NCI-H345 treated with DMSO at 0.1 percent for 48 hours (cell line): ENCODE data around the gene SLC22A13.
"Not testable (repeated sequence)": the region's sequence is repeated elsewhere in the genome, so short reads cannot be mapped to it uniquely, and the experiment has no call there.

Experiments
- DNase-seq: peaks from one replicate; lab custom pipeline; 2025; ENCODE audit not compliant: unreplicated experiment; lab: John Stamatoyannopoulos, UW

SLC22A13 gene

DNA sequence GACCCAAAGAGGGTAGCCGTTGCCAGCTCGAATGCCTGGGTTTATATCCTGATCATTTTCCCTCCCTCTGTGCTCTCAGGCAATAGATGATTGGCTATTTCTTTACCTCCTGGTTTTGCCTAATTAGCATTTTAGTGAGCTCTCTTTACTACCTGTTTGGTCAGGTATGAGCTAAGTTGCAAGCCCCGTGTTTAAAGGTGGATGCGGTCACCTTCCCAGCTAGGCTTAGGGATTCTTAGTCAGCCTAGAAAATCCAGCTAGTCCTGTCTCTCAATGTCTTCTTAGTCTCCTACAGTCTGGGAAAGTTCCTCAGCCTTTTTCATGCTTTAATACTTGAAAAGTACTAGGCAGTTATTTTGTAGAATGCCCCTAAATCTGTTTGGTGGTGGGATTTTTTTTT lies 31.4 kb downstream of the SLC22A13 start:
- DNase-seq: not testable (repeated sequence)

- DNase-seq: no peak
These were observed 31.9 kb downstream of the SLC22A13 start for GRCh38 chr3:38297537-38297936.

DNA sequence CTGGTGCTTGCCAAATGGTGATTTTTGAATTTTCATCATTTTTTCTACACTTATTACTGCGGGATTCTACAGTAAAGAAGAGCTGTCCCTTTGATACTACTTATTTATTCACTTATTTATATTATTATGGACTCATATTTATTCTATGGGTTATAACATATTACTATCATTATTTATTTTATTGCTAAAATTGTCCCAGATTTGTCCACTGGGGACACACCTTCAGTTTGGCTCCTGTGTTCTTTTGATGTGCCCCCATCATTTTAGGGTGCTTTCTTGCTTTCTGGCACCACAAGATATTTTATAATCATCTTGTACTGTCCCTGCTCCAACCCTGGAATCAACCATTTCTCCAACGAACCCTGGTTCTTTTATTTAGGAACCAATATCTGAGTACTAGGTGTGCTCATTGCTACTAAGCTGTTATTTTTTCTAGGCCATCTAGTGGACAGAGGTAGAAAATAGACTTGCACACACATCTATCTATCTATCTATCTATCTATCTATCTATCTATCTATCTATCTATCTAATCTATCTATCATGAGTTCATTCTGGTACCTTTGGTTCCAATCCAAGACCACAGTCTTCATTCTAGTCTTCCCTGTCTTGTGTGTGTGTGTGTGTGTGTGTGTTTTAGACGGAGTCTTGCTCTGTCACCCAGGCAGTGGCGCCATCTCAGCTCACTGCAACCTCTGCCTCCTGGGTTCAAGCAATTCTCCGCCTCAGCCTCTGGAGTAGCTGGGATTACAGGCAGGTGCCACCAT lies 32.5 kb downstream of the SLC22A13 start:
- no peak for DNase-seq

DNA sequence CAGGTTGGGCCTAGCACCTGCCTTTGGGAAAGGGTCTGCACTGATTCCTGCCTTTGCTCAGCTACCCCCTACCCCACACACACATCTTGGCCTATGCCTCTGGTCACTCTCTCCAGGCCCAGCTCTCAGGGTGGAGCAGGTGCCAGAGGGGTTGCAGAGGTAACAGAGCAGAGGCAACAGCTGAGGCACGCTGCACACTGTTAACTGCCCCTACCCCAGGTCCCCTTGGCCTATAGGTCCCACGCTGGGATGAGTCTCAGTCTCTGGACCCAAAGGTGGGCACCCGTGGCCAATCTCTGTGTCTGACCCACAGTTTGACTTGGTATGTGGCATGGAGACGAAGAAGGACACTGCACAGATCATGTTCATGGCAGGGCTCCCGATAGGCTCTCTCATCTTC lies 41.3 kb downstream of the SLC22A13 start:
- DNase-seq: no peak

GRCh38 chr3:38307599-38307998 lies 42.0 kb downstream of the SLC22A13 start:
- DNase-seq: no peak

DNA sequence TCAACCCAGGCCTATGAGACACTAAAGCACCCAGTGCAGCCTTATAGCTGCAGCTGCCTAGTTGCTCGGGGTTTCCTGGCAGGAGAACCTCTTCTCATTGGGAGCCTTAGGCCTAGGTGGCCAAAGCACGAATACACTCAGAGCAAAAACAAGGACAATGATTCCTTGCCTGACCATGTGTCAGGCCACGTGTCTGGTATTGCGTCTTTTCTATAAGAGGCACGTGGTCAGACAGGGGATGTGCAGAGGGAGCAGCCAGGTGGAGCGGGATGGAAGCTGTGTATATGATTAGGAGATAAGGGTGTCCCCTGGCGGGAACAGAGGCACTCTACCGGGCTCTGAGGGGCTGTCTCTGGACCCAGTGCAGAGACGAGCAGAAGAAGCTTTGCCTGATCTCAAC lies 42.8 kb downstream of the SLC22A13 start:
- DNase-seq: no peak

DNA sequence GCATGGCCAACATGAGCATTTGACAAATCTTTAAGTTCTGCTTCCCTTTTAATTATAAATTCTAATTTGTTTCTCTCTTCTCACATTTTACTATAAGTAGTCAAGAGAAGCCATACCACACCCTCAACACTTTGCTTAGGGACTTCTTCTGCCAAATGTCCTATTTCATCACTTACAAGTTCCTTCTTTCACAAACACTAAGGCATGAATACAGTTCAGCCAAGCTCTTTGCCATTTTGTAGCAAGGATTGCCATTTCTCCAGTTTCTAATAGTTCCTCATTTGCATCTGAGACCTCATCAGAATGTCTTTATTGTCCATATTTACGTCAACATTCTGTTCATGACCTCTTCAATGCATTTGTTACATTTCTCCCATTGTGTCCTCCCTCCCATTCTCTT lies 45.9 kb downstream of the SLC22A13 start:
- no peak for DNase-seq

DNA sequence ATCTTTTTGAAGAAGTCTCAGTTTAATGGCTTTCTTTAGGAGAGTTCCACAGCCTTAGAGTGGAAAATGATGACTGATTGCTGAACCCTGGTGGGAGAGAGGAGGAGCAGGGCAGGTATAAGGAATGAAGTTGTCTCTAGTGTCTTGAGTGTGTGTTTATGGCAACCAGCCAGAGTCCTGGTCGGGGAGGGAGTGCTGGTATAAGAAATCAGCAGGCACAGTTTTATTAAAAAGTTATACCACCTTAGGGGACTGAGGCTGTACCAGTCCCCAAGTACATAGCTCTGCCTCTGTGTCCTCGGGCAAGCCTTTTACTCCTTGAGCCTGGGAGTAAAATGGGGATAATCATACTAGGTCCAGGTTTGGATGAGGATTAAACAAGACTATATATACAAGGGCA lies 46.3 kb downstream of the SLC22A13 start:
- no peak for DNase-seq

GRCh38 chr3:38312356-38312755 lies 46.7 kb downstream of the SLC22A13 start:
- DNase-seq: no peak

DNA sequence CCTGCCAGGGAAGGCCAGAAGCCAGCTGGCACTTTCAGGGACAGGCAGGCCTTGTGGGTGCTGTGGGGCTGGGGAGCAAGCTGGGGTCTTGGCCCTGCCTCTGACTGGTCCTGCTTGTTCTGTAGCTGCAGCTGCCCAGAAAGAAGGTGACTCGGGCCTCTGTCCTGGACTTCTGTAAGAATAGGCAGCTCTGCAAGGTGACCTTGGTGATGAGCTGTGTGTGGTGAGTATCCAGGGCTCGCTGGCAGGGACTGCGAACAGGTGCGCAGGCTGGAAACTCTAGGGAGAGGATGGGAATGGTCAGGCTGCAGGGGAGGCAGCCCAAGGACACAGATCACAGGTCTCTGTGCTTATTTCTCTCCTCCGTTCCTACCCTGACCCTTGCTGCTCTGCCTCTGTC lies 47.7 kb downstream of the SLC22A13 start:
- no peak for DNase-seq

GRCh38 chr3:38313695-38314094 lies 48.1 kb downstream of the SLC22A13 start:
- DNase-seq: no peak

- DNase-seq: no peak
These were observed 48.6 kb downstream of the SLC22A13 start for GRCh38 chr3:38314112-38314763.

DNA sequence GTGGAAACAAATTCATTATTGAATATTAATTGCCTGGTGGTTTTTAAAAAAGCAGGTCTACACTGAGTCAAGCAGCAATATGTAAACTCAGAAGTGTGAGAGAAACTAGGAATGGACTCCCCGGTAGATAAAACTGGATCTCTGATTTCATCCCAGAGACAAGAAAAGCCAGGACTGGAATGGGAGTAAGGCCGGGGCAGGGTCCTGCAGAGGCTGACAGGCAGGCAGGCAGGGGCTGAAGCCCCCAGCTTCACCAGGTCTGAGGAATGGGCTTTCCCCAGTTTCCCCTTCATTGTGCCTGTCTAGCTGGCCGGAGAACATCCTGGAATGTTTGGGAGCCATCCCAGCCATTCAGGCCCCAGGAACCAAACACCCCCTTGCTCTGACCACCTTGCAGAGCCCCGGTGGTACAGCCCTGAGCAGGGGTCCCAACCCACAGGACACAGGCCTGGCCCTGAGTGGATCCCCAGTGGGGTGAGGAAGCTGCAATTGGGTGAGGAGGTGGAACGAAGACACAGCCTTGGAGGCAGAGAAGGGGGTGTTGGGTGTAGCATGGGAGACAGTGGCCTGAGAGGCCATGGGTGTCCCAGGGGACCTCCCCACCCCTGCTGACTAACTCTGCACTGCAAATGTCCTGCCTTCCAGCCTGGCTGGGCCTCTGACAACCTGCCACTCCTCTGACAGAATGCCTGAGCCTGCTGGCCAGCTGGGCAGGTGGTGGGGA lies 49.3 kb downstream of the SLC22A13 start:
- DNase-seq: no peak

DNA sequence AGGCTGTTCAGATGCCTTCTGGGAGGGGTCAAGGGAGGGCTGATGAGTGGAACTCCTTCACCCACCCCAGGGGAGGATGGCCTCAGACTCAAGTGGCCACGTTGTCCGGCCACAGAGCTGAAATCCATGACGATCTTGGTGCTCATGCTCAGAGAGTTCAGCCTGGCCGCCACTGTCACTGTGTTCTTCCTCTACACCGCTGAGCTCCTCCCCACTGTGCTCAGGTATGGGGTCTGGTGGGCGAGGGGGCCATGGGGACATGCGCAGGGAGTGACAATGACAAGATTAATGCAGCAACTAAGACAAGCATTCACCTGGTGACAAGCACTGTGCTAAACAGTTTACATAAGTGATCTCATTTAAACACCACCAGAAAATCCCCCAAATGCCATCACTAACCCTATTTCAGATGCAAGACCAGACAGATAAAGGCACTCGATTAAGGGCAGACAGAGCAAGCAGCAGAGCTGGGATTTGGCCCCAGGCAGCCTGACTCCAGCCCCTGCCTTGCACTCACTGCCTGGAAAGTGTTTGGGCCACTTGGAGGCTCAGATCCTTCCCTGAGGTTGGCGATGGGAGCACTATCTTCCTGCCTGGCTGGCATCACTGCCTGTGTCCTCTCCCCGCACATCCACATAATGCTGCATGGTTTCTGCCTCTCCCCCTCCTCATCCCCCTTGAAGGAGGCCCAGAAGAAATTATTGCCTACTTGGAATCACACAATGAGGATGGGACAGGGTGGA lies 50.0 kb downstream of the SLC22A13 start:
- DNase-seq: no peak

DNA sequence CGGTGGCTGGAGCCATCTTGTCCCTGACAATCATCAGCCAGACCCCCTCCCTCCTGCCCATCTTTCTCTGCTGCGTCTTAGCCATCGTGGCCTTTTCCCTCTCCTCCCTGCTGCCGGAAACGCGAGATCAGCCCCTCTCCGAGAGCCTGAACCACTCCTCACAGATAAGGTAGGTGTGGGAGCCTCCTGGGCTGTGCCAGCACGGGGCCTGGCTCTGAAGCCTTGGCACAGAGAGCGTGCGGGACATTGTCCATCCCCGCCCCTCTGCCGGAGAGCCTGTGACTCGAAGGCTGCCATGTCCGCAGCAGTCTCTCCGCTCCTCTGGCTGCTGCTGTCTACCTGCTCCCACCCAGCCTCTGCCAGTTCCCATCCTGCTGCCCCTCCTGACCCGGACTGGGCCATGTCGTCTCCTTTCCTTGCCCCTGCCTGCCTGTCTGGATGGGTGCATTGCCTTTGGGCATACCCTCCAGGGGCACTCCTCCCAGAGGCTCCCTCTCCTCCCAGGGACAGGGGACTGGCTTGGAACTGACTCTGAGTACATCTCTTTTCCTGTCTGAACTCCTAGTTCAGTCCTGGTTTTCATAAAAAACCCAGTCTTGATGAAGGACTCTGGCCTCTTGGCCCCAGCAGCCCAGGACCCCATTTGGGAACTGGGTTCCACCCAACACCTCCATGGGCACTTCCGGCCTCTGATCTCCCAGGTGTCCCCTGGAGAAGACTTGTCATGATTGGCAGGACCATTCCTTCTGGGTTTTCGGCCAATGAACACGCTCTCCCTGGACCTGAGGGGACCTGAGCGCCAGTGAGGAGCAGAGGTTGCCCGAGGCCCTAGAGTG lies 51.0 kb downstream of the SLC22A13 start:
- no peak for DNase-seq

DNA sequence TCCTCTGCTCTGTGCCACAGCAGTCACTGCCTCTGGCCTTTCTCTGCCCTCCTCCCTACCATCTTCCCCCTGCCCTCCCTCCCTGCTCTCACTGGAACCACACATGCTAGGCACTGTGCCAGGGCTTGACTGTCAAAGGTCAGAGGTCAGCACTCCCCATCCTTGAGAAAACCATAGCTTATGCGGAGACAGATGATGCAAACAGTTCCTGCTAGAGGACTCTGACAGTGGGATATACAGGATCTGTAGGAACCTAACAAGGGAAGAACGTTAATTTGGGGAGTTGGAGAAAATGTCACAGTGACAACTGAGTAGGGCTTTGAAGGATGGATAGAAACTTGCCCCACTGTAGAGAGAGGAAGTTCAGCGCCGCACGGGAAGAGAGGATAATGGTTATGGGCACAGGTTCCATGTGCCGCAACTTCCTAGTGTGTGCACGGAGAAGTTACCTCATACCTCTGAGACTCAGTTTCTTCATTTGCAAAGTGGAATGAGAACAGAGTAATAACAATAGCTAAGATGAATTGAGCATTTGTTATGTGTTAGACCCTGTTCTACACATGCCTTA lies 51.7 kb downstream of the SLC22A13 start:
- DNase-seq: no peak

DNA sequence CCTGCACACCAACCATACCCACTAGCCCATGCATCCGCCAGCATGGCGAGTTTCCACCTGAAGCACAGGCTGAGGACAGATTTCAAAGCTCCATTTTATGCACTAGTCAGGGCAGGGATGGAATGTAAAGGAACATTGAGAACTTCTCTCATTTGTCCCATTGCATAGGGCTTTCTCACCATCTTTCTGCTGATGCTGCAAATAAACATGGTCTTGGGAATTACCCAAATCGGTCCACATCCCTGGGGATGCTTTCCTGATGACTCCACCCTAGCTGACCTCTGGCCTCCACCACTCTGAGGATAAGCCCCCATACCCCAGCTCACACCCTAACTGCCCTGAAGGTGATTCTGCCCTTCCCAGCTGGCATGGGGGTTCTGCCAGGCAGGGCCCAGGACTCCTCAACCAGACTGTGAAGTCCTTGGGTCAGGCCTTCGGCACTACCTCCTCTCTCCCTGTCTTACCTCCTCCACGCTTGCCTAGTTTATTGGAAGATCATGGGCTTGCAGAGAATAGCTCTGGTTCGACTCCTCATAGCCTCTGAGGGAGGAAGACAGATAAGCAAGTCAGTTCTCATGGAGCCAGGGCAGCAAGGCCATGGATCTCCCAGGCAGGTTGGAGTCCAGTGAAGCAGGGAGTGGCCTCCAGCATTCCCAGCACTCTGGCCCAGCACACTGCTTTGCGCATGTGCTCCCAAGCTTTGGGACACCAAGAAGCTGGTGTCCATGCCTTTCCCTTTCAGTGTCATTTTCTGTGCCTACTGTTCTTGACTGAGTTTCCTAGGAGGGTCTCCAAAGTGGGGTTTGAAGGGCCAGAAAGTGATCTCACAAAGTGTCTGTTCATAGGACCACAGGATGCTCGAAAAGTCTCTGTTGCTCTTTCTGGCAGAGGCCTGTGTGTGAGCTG lies 53.4 kb downstream of the SLC22A13 start:
- DNase-seq: no peak

DNA sequence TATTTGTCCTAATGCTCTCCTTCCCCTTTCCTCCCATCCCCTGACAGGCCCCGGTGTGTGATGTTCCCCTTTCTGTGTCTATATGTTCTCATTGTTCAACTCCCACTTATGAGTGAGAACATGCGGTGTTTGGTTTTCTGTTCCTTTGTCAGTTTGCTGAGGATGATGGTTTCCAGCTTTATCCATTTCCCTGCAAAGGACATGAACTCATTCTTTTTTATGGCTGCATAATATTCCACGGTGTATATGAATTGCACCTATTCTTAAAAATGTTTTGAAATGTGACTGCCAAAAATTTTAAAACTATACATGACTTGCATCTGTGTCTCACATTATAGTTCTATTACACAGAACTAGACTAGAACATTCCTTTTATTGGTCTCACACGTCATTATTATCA lies 55.0 kb downstream of the SLC22A13 start:
- not testable (repeated sequence) for DNase-seq

DNA sequence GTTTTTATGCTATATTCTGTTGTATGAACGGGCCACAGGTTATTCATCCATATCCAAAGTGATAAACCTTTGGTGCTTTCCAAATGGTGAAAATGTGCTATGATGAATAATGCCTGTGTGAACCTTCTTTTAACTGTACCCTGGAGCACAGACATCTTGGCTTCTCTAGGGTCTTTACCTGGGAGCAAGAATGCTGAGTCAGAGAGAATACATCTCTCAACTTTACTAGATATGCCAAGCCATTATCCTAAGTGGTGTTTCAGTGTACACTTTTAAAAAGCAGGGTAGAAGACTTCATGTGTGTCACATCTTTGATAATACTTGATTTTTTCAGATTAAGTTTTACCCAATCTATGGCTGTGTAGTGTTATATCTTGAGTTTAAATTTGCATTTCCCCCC lies 57.4 kb downstream of the SLC22A13 start:
- DNase-seq: no peak
